Kidney epithelial cell (primary cell): ENCODE measurements around the gene FBXL15. TPM values are rescaled to one million over a fixed set of nuclear protein-coding genes. Genes with fewer than 3 reads are reported as not detected.

Experiments
- DNase-seq: peaks from one replicate; pipeline ENCODE4 v3.0.0-alpha.2; 2010; ENCODE audit warnings: low read depth
- H3K27me3 ChIP-seq: 2 replicates; pipeline ENCODE4 v1.6.0; 2011; ENCODE audit warnings: low read length; ENCODE audit not compliant: control insufficient read depth, insufficient read depth
- H3K36me3 ChIP-seq: 2 replicates; pipeline ENCODE4 v1.5.1; 2011; ENCODE audit warnings: low read length; ENCODE audit not compliant: control insufficient read depth, insufficient read depth
- H3K4me3 ChIP-seq: 2 replicates; pipeline ENCODE4 v1.5.1; 2011; ENCODE audit warnings: low read depth, mild to moderate bottlenecking, control low read depth, low read length
- CTCF ChIP-seq: IDR thresholded peaks from 2 replicates; pipeline ENCODE4 v1.5.1; 2011; ENCODE audit warnings: mild to moderate bottlenecking, moderate library complexity, low read length, control low read depth, inconsistent platforms; ENCODE audit not compliant: insufficient read depth, poor library complexity, severe bottlenecking
- total RNA-seq: library from RNA; depleted of rRNA; stranded (reverse); fragments of >200 nt; gene quantifications from 2 replicates; pipeline ENCODE4 v1.2.3, GENCODE V29; 2015

Gene FBXL15
- total RNA-seq, 1 donor from 2014 or later, result 20.6 TPM

- TF ChIP-seq CTCF, result no peak
- no peak for DNase-seq
- peak overlapping the region; percentile 35 for H3K4me3 ChIP-seq
- no peaks in the 10 kb centered on the region for H3K27me3 ChIP-seq
- no peaks in the 10 kb centered on the region for H3K36me3 ChIP-seq
These were observed 40.2 kb downstream of the FBXL15 start for GRCh38 chr10:102460836-102461186.

DNA sequence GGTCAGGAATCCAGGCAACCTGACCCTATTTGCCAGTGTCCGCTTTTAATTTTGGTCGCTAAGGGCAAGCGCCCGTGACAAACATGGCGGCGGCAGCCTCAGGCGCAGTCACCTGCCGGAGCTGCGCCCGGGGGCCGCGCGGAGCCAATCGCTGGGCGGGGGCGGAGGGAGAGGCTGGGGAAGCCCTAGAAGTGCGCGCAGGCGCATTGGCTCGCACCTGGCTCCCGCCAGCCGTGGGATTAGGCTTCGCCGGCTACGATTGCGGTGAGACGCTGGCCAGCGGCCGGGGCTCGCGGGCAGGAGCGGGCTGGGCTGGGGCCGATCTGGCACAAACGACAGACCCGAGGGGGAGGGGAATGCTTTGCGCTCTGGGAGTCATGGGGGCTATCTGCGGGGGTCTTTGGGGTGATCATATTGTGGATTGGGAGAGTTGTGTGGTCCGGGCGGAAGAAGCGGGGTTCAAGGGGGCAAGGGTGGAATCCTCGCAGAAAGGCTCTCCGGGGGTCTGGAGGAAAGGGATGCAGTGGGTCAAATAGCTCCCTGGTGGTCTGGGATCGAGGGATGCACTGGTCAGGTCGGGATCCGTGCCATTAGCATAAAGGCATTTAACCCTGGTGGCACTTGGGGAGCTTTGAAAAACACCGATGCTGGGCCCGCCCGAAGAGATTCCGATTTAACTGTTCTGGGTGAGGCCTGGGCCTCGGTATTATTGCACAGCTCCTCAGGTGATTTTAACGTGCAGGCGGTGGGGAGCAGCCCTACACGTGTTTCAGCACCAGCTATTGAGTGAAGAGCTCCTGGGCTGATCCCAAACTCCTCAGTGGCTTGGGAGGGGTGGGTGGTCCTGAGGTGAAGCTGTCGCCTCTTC lies 40.8 kb downstream of the FBXL15 start:
- Histone ChIP-seq H3K27me3 (no peaks in the 10 kb centered on the region), H3K4me3 (peak overlapping the region; percentile 35), H3K36me3 (no peaks in the 10 kb centered on the region)
- no peak for TF ChIP-seq CTCF
- no peak for DNase-seq

DNA sequence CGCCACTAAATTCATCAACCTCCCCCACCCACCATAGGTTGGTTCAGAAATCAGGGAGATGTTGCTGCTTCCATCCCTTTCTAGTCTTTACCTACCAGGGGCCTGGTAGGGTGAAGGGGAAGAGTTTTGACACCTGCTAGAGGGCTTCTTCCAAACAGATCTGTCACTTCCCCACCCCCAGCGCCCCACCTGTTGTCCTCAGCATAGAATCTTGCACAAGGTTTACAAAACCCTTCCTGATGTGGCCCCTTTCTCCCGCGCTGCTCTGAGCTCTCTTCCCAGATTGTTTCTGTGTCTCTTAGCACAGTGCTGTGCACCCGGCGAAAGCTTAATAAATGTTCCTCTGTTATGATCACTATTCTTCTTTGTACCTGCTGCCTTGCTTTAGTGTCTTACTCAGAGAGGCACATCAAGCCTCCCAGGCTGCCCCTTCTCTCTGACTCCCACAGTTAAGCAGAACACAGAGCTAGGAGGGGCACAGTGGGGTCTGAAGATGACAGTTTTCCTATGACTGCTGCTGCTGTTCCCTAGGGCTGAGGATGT lies 41.9 kb downstream of the FBXL15 start:
- no peak overlapping the region for H3K4me3 ChIP-seq
- no peak for TF ChIP-seq CTCF
- no peak for DNase-seq
- no peaks in the 10 kb centered on the region for H3K36me3 ChIP-seq
- H3K27me3 ChIP-seq, result no peaks in the 10 kb centered on the region

DNA sequence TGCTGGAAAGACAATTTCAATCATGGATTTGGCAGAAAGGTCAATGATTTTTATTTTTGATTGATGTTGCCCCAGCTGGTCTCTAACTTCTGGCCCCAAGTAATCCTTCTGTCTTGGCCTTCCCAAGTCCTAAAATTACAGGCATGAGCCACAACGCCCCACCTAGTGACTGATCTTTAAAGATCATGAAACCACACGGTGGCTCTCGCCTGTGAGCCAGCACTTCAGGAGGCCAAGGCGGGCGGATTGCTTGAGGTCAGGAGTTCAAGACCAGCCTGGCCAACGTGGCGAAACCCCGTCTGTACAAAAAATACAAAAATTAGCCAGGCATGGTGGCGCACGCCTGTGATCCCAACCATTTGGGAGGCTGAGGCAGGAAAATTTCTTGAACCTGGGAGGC lies 43.3 kb downstream of the FBXL15 start:
- DNase-seq, result no peak
- Histone ChIP-seq H3K36me3 (no peaks in the 10 kb centered on the region), H3K27me3 (no peaks in the 10 kb centered on the region), H3K4me3 (no peak overlapping the region)
- TF ChIP-seq CTCF, result no peak

DNA sequence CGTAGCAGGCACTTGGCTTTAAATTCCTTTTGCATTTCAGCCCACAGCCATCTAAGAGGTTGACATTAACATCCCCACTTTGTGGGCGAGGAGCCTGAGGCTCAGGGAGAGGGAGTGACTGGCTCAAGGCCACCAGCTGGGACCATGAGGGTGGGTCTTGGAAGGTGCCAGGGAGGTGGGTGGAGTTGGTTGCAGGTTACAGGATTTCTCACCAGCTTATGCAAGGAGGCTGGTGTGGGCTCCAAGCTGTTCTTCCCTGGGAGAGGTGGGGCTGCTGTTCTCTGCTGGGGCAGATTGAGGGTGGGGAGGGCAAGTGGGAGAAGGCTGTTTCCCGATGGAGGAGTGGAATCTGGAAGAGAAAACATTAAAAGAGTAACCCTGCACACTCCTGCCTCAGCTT lies 44.8 kb downstream of the FBXL15 start:
- H3K4me3 ChIP-seq, result no peak overlapping the region
- no peaks in the 10 kb centered on the region for H3K36me3 ChIP-seq
- no peaks in the 10 kb centered on the region for H3K27me3 ChIP-seq
- DNase-seq, result no peak
- no peak for TF ChIP-seq CTCF
